Right hindlimb (tissue), 1 donor: ENCODE results near the gene TIGD7.

Source experiments
- DNase-seq: peaks from one replicate; pipeline ENCODE4 v3.0.0-alpha.2; 2018

Gene TIGD7

GRCh38 chr16:3305109-3306068, at the start of gene TIGD7, which contains the start of gene ZNF75A:
TSS of gene TIGD7 (minus strand) at chr16:3305430. CDS start at chr16:3300614, 4,816 bp downstream.
TSS of gene ZNF75A (plus strand) at chr16:3305497. CDS start at chr16:3308429, 2,932 bp downstream.
- DNase-seq: peak; percentile 93

- no peak for DNase-seq
Observed at GRCh38 chr16:3349175-3349574, 43.9 kb upstream of the TIGD7 start.

GRCh38 chr16:3348547-3349167, 43.4 kb upstream of the TIGD7 start:
- DNase-seq: no peak

- DNase-seq: no peak
Observed at GRCh38 chr16:3347586-3347985, 42.4 kb upstream of the TIGD7 start.

GRCh38 chr16:3346041-3346440, 40.8 kb upstream of the TIGD7 start:
- DNase-seq: no peak

- no peak for DNase-seq
Observed at GRCh38 chr16:3328643-3329042, 23.4 kb upstream of the TIGD7 start.

GRCh38 chr16:3328104-3328503, 22.9 kb upstream of the TIGD7 start:
- DNase-seq: no peak

GRCh38 chr16:3327514-3327913, 22.3 kb upstream of the TIGD7 start:
- DNase-seq: no peak

GRCh38 chr16:3321816-3322215, 16.6 kb upstream of the TIGD7 start:
- no peak for DNase-seq

GRCh38 chr16:3317315-3317999, 12.2 kb upstream of the TIGD7 start:
- DNase-seq: no peak

- DNase-seq: no peak
Observed at GRCh38 chr16:3311496-3311895, 6.3 kb upstream of the TIGD7 start.

- no peak for DNase-seq
Observed at GRCh38 chr16:3306078-3306477, 848 bp upstream of the TIGD7 start.

- no peak for DNase-seq
Observed at GRCh38 chr16:3304370-3304769, 860 bp downstream of the TIGD7 start.

- no peak for DNase-seq
Observed at GRCh38 chr16:3295783-3296182, 9.4 kb downstream of the TIGD7 start.

- no peak for DNase-seq
Observed at GRCh38 chr16:3295209-3295608, 10.0 kb downstream of the TIGD7 start.

GRCh38 chr16:3292604-3293003, 12.6 kb downstream of the TIGD7 start:
- DNase-seq: no peak

GRCh38 chr16:3289998-3290673, 15.1 kb downstream of the TIGD7 start:
- DNase-seq: no peak

GRCh38 chr16:3285131-3285530, 20.1 kb downstream of the TIGD7 start:
- DNase-seq: no peak

GRCh38 chr16:3283543-3284447, 21.4 kb downstream of the TIGD7 start:
- DNase-seq: no peak

- peak; percentile 98 for DNase-seq
Observed at GRCh38 chr16:3282730-3283542, 22.3 kb downstream of the TIGD7 start, which contains the start of gene ZNF263. TSS of gene ZNF263 (plus strand) at chr16:3283491. CDS start at chr16:3283819, 328 bp downstream.
